Measurements from ENCODE around the gene SCEL. TPM values are rescaled to one million over a fixed set of nuclear protein-coding genes. Genes with fewer than 3 reads are reported as not detected.

Gene SCEL
- total and polyA plus RNA-seq, 2 donors (not counting 3 experiments of a cell fraction or from before 2014, with no cell fraction given): not detected

DNA sequence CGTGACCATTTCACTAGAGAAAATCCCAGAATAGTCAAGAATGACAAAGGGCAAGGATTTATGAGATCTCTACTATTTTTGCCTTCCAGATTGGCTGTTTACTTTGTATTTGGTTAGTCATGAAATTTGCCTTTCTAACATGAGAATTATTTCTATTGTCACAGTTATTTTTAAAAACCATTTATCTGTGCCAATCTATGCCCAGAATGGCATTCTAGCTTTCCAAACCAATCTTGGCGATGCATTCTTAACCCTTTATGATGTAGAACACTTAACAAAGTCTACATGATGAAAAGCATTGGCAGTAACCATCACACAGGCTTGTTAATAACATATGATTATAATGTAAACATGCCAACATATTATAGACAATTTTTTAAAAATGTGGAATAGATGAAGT is 65.2 kb downstream of the SCEL start:
- intact Hi-C loops (cut with micrococcal nuclease): no loop called here
- BruUV-seq (replicated peaks): no TSS peak
- no peaks in the 10 kb centered on the region for H4K20me1 ChIP-seq (replicated peaks; ENCODE audit: control insufficient read depth, extremely low read depth, insufficient read depth, low read length)
- no peak for FAIRE-seq
- no peak overlapping the region for H2AFZ ChIP-seq (ENCODE audit: low read depth, low read length)
- ChIA-PET CTCF (interaction anchor here (0.7 kb wide), 1 partner anchor 26 kb away, joined by 4 read pairs; no protein-coding TSS in a partner anchor), POLR2A (no interaction called here)
- no peaks in the 10 kb centered on the region for H3K79me2 ChIP-seq (ENCODE audit: control insufficient read depth, insufficient read depth, low read length)
- no peaks in the 10 kb centered on the region for H3K9me1 ChIP-seq (replicated peaks; ENCODE audit: control insufficient read depth, extremely low read depth, insufficient read depth, low read length)
- H3K27ac ChIP-seq (ENCODE audit: insufficient read depth, low read depth, low read length): no peak overlapping the region
- dilution Hi-C loops (cut with MboI; ENCODE audit: extremely low pct_ligation_motif_present, low sequenced_read_pairs): no loop called here
- H3K27me3 ChIP-seq (ENCODE audit: control insufficient read depth in 2 of 2, insufficient read depth in 2 of 2, low read length in 2 of 2): no peaks in the 10 kb centered on the region
- no peaks in the 10 kb centered on the region for H3K36me3 ChIP-seq (ENCODE audit: control insufficient read depth in 2 of 2, extremely low read depth in 1 of 2, insufficient read depth in 2 of 2, low read length in 2 of 2)
- TF ChIP-seq JUN (IDR thresholded peaks at IDR 0.05; ENCODE audit: borderline replicate concordance, insufficient read depth, insufficient read length, low read depth): no peak
- TF ChIP-seq POLR2AphosphoS5 (IDR thresholded peaks at IDR 0.05; ENCODE audit: insufficient read depth, low read depth, low read length): no peak
- no peak for TF ChIP-seq EZH2 (IDR thresholded peaks at IDR 0.05; ENCODE audit: borderline replicate concordance, low read depth, low read length, severe bottlenecking)
- TF ChIP-seq, protein P1, sequence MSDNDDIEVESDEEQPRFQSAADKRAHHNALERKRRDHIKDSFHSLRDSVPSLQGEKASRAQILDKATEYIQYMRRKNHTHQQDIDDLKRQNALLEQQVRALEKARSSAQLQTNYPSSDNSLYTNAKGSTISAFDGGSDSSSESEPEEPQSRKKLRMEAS (IDR thresholded peaks at IDR 0.05; ENCODE audit: insufficient read depth, insufficient read length): no peak
- TF ChIP-seq MYC (IDR thresholded peaks at IDR 0.05; ENCODE audit: low read depth, low read length): no peak
- TF ChIP-seq GATA2 (IDR thresholded peaks at IDR 0.05; ENCODE audit: insufficient read depth, insufficient read length, low read depth, low read length): no peak
- H3K9me3 ChIP-seq (replicated peaks; ENCODE audit: control insufficient read depth, insufficient read depth, low read length): no peaks in the 10 kb centered on the region
- H3K9ac ChIP-seq (replicated peaks; ENCODE audit: extremely low read depth, insufficient read depth, low read length): no peak overlapping the region
- H3K4me3 ChIP-seq (replicated peaks in 1 of 3; ENCODE audit: insufficient read depth in 1 of 3, low read depth in 1 of 3, low read length in 3 of 3): no peak overlapping the region
- no peak overlapping the region for H3K4me2 ChIP-seq (ENCODE audit: insufficient read depth, low read length)
- no peak for DNase-seq (ENCODE audit: low read depth, low spot score)
- H3K4me1 ChIP-seq (ENCODE audit: control insufficient read depth, extremely low read depth, insufficient read depth, low read length): no peaks in the 10 kb centered on the region

DNA sequence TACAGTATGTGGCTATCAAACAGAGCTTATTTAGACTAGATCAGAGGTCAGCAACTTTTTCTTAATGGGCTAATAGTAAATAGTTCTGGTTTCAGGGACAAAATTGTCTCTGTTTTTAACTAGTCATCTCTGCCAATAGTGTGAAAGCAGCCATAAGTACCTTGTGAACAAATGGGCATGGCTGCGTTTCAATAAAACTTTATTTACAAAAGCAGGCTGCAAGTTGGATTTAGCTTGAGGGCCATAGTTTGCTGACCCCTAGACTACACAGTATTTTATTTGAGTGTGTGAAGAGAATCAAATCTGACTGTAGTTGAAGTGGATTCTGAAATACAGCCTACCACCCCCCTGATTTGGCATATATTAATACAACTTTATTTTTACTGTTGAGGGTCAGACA is 75.6 kb downstream of the SCEL start:
- Histone ChIP-seq H3K9me1 (replicated peaks; ENCODE audit: control insufficient read depth, extremely low read depth, insufficient read depth, low read length) (no peaks in the 10 kb centered on the region), H3K4me1 (ENCODE audit: control insufficient read depth, extremely low read depth, insufficient read depth, low read length) (no peaks in the 10 kb centered on the region), H3K27me3 (ENCODE audit: control insufficient read depth in 2 of 2, insufficient read depth in 2 of 2, low read length in 2 of 2) (no peaks in the 10 kb centered on the region), H3K9ac (replicated peaks; ENCODE audit: extremely low read depth, insufficient read depth, low read length) (no peak overlapping the region), H3K36me3 (ENCODE audit: control insufficient read depth in 2 of 2, extremely low read depth in 1 of 2, insufficient read depth in 2 of 2, low read length in 2 of 2) (no peaks in the 10 kb centered on the region), H3K9me3 (replicated peaks; ENCODE audit: control insufficient read depth, insufficient read depth, low read length) (no peaks in the 10 kb centered on the region), H2AFZ (ENCODE audit: low read depth, low read length) (no peak overlapping the region), H3K79me2 (ENCODE audit: control insufficient read depth, insufficient read depth, low read length) (no peaks in the 10 kb centered on the region), H3K27ac (ENCODE audit: insufficient read depth, low read depth, low read length) (no peak overlapping the region), H3K4me3 (replicated peaks in 1 of 3; ENCODE audit: insufficient read depth in 1 of 3, low read depth in 1 of 3, low read length in 3 of 3) (no peak overlapping the region), H4K20me1 (replicated peaks; ENCODE audit: control insufficient read depth, extremely low read depth, insufficient read depth, low read length) (no peaks in the 10 kb centered on the region), H3K4me2 (ENCODE audit: insufficient read depth, low read length) (no peak overlapping the region)
- intact Hi-C loops (cut with micrococcal nuclease): no loop called here
- CTCF ChIA-PET: interaction anchor here (1.6 to 2.1 kb wide), 2 partner anchors 17 to 18 kb away, joined by 4 to 5 read pairs; no protein-coding TSS in a partner anchor
- dilution Hi-C loops (cut with MboI; ENCODE audit: extremely low pct_ligation_motif_present, low sequenced_read_pairs): no loop called here
- POLR2A ChIA-PET: no interaction called here
- FAIRE-seq (no peak), DNase-seq (ENCODE audit: low read depth, low spot score) (no peak)
- TF ChIP-seq FOS (IDR thresholded peaks at IDR 0.05; ENCODE audit: borderline replicate concordance, insufficient read depth, low read length): no peak
- TF ChIP-seq POLR2A (IDR thresholded peaks at IDR 0.05; ENCODE audit: low read depth, low read length): no peak
- TF ChIP-seq, protein P1 (IDR thresholded peaks at IDR 0.05; ENCODE audit: insufficient read depth, insufficient read length): no peak
- TF ChIP-seq POLR2AphosphoS5 (IDR thresholded peaks at IDR 0.05; ENCODE audit: insufficient read depth, low read depth, low read length): no peak
- TF ChIP-seq EZH2 (IDR thresholded peaks at IDR 0.05; ENCODE audit: borderline replicate concordance, low read depth, low read length, severe bottlenecking): no peak
- no peak for TF ChIP-seq MYC (IDR thresholded peaks at IDR 0.05; ENCODE audit: low read depth, low read length)
- no peak for TF ChIP-seq JUN (IDR thresholded peaks at IDR 0.05; ENCODE audit: borderline replicate concordance, insufficient read depth, insufficient read length, low read depth)
- TF ChIP-seq GATA2 (IDR thresholded peaks at IDR 0.05; ENCODE audit: insufficient read depth, insufficient read length, low read depth, low read length): no peak
- BruUV-seq (replicated peaks): no TSS peak

All from endothelial cell of umbilical vein (primary cell).